Suppressor macrophage treated with lipopolysaccharide for 1 hour (primary cell): ENCODE results near the gene SLC43A1.

ENCODE experiments used
- DNase-seq, 3 donors: peaks; one replicate each; pipeline ENCODE4 v3.0.0-alpha.2; 2020 to 2022

The SLC43A1 gene

GRCh38 chr11:57527056-57527631, 11.6 kb upstream of the SLC43A1 start:
- peak; percentile 75 to 84 (median 82) for DNase-seq

GRCh38 chr11:57523419-57523818, 7.9 kb upstream of the SLC43A1 start:
- DNase-seq = no peak

- DNase-seq = no peak
Measured at GRCh38 chr11:57521116-57521515, 5.6 kb upstream of the SLC43A1 start.

- DNase-seq = no peak
Measured at GRCh38 chr11:57516061-57516443, 550 bp upstream of the SLC43A1 start.

GRCh38 chr11:57514538-57515331, 767 bp downstream of the SLC43A1 start:
- peak; percentile 46 to 72 (median 53) for DNase-seq

- DNase-seq = peak in 2 of 3 donors; percentile 25 to 48
Measured at GRCh38 chr11:57513911-57514537, 1.5 kb downstream of the SLC43A1 start.

GRCh38 chr11:57513452-57513795, 2.1 kb downstream of the SLC43A1 start:
- DNase-seq = no peak

GRCh38 chr11:57512646-57513451, 2.7 kb downstream of the SLC43A1 start:
- DNase-seq = no peak

- no peak for DNase-seq
Measured at GRCh38 chr11:57511741-57512430, 3.6 kb downstream of the SLC43A1 start.

GRCh38 chr11:57508341-57509170, 6.9 kb downstream of the SLC43A1 start:
- no peak for DNase-seq

- DNase-seq = no peak
Measured at GRCh38 chr11:57506522-57506921, 9.0 kb downstream of the SLC43A1 start.

- no peak for DNase-seq
Measured at GRCh38 chr11:57504511-57504910, 11.0 kb downstream of the SLC43A1 start.

- no peak for DNase-seq
Measured at GRCh38 chr11:57502870-57503269, 12.6 kb downstream of the SLC43A1 start.

GRCh38 chr11:57502376-57502775, 13.1 kb downstream of the SLC43A1 start:
- no peak for DNase-seq

- DNase-seq = no peak
Measured at GRCh38 chr11:57501953-57502352, 13.5 kb downstream of the SLC43A1 start.

GRCh38 chr11:57500926-57501325, 14.6 kb downstream of the SLC43A1 start:
- DNase-seq = no peak

GRCh38 chr11:57500515-57500914, 15.0 kb downstream of the SLC43A1 start:
- DNase-seq = no peak

GRCh38 chr11:57499983-57500461, 15.5 kb downstream of the SLC43A1 start:
- DNase-seq = no peak

GRCh38 chr11:57499413-57499982, 16.0 kb downstream of the SLC43A1 start:
- DNase-seq = peak; percentile 89 to 92 (median 90)

GRCh38 chr11:57498540-57498939, 17.0 kb downstream of the SLC43A1 start:
- DNase-seq = no peak
